HG03565 (cell line): Measurements from ENCODE around the gene HEXD.

Source experiments
- ATAC-seq: cut with Tn5 transposase; IDR thresholded peaks from one replicate; pipeline ENCODE4 v1.9.1; 2021; ENCODE audit warnings: mild to moderate bottlenecking, moderate library complexity; ENCODE audit not compliant: unreplicated experiment

HEXD gene

GRCh38 chr17:82414548-82415281 is 3.4 kb upstream of the HEXD start:
- ATAC-seq, result no peak

- ATAC-seq, result no peak
These were observed 2.8 kb upstream of the HEXD start for GRCh38 chr17:82415336-82415735.

GRCh38 chr17:82415786-82416185 is 2.4 kb upstream of the HEXD start:
- ATAC-seq, result no peak

GRCh38 chr17:82416264-82416663 is 1.9 kb upstream of the HEXD start:
- ATAC-seq, result no peak

- ATAC-seq, result no peak
These were observed 1.4 kb upstream of the HEXD start for GRCh38 chr17:82416771-82417170.

GRCh38 chr17:82419540-82419939 is 1.4 kb downstream of the HEXD start:
- no peak for ATAC-seq

- ATAC-seq, result no peak
These were observed 6.1 kb downstream of the HEXD start for GRCh38 chr17:82424001-82424862.

- no peak for ATAC-seq
These were observed 6.7 kb downstream of the HEXD start for GRCh38 chr17:82424863-82425159.

GRCh38 chr17:82428546-82428945 is 10.4 kb downstream of the HEXD start:
- no peak for ATAC-seq

- ATAC-seq, result no peak
These were observed 11.7 kb downstream of the HEXD start for GRCh38 chr17:82429824-82430223.

GRCh38 chr17:82432017-82432416 is 13.9 kb downstream of the HEXD start:
- no peak for ATAC-seq

GRCh38 chr17:82433560-82434215 is 15.5 kb downstream of the HEXD start:
- no peak for ATAC-seq

- no peak for ATAC-seq
These were observed 16.0 kb downstream of the HEXD start for GRCh38 chr17:82434216-82434565.

- no peak for ATAC-seq
These were observed 17.0 kb downstream of the HEXD start for GRCh38 chr17:82435103-82435502.

GRCh38 chr17:82435601-82436583 is 17.7 kb downstream of the HEXD start:
- no peak for ATAC-seq

- no peak for ATAC-seq
These were observed 18.6 kb downstream of the HEXD start for GRCh38 chr17:82436601-82437324.

GRCh38 chr17:82437325-82437668 is 19.1 kb downstream of the HEXD start:
- no peak for ATAC-seq

- no peak for ATAC-seq
These were observed 20.4 kb downstream of the HEXD start for GRCh38 chr17:82438401-82439193.

GRCh38 chr17:82439194-82439828 is 21.2 kb downstream of the HEXD start:
- no peak for ATAC-seq
